Mammary epithelial cell (primary cell): ENCODE data around the gene HSH2D.

ENCODE experiments used
- CTCF ChIP-seq, 2 donors: IDR thresholded peaks in 1 of 2; conservative IDR thresholded peaks in 1 of 2; 2 replicates each; pipeline ENCODE4 v1.5.1; 2011 to 2012; ENCODE audit warnings: inconsistent platforms in 2 of 2, low read length in 2 of 2, mild to moderate bottlenecking in 2 of 2, control low read depth in 1 of 2, low read depth in 1 of 2; ENCODE audit not compliant: insufficient read depth in 1 of 2; ENCODE audit errors: extremely low read depth in 1 of 2
- EZH2 ChIP-seq: IDR thresholded peaks from 2 replicates; pipeline ENCODE4 v1.6.1; 2012; ENCODE audit warnings: low read length, inconsistent platforms, borderline replicate concordance

- TF ChIP-seq CTCF (conservative IDR thresholded peaks at IDR 0.05 in 1 of 2, IDR thresholded peaks at IDR 0.05 in 1 of 2; ENCODE audit: extremely low read depth in 1 of 2, insufficient read depth in 1 of 2, low read depth in 1 of 2, low read length in 2 of 2) (no peak), EZH2 (no peak)
These were observed 30.7 kb upstream of the HSH2D start for GRCh38 chr19:16112778-16113177.
